ENCODE measurements around the gene HNF1A. TPM values are rescaled to one million over a fixed set of nuclear protein-coding genes. Genes with fewer than 3 reads are reported as not detected.

Gene HNF1A
- polyA plus RNA-seq, 3 donors = 0.03 TPM; not detected in 2

- TF ChIP-seq, protein P1, sequence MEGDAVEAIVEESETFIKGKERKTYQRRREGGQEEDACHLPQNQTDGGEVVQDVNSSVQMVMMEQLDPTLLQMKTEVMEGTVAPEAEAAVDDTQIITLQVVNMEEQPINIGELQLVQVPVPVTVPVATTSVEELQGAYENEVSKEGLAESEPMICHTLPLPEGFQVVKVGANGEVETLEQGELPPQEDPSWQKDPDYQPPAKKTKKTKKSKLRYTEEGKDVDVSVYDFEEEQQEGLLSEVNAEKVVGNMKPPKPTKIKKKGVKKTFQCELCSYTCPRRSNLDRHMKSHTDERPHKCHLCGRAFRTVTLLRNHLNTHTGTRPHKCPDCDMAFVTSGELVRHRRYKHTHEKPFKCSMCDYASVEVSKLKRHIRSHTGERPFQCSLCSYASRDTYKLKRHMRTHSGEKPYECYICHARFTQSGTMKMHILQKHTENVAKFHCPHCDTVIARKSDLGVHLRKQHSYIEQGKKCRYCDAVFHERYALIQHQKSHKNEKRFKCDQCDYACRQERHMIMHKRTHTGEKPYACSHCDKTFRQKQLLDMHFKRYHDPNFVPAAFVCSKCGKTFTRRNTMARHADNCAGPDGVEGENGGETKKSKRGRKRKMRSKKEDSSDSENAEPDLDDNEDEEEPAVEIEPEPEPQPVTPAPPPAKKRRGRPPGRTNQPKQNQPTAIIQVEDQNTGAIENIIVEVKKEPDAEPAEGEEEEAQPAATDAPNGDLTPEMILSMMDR (IDR thresholded peaks at IDR 0.05) = no peak
- peaks cover 45 to 76% of the 10 kb centered on the region in 2 donors for H3K36me3 ChIP-seq (replicated peaks in 1 of 2; ENCODE audit: control insufficient read depth in 1 of 2, insufficient read depth in 2 of 2, low read length in 2 of 2)
- H3K27ac Mint-ChIP-seq = peak overlapping the region in 2 of 7 donors; percentile 35 to 42
Observed at GRCh38 chr12:121004253-121004815, 26.0 kb downstream of the HNF1A start.

DNA sequence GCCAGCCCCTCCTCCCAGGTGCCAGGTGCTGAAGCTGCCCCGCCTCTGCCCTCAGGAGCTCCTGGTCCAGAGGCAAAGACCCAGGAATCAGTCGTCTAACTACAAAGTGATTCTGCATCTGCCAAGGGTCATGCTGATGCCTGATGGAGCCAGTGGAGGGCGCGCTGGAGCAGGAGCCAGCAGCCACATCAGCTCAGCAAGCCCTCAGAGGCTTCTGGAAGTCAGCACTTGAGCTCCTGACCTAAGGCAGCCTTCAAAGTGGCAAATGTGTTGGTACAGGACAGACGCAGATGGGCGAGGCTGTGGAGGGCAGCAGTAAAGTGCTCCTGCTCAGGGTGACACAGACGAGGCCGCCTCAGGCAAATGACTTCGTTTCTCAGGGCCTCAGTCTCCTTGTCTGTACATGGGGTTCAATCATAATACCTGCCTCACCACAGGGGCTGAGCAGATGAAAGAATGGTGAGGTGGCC is 27.0 kb downstream of the HNF1A start:
- DNase-seq = peak; percentile 25 to 56 (median 40)
- Mint-ChIP-seq H3K27ac (peak overlapping the region in 5 of 7 donors; percentile 26 to 71 (median 43)), H3K36me3 (peaks cover 59 to 85% of the 10 kb centered on the region in 2 donors), H3K27me3 (ENCODE audit: low read depth in 3 of 3) (peaks cover 0 to 4% (median 2%) of the 10 kb centered on the region in 3 donors), H3K4me1 (no peaks in the 10 kb centered on the region), H3K9me3 (peaks cover 0 to 1% (median 0%) of the 10 kb centered on the region in 7 donors), H3K4me3 (no peak overlapping the region)
- no peak overlapping the region for H3K9ac ChIP-seq (ENCODE audit: insufficient read depth, low read length, poor library complexity, severe bottlenecking)
- no peaks in the 10 kb centered on the region for H3K9me3 ChIP-seq (replicated peaks in 1 of 2; ENCODE audit: control insufficient read depth in 1 of 2, insufficient read depth in 1 of 2, low read length in 2 of 2)
- H3K36me3 ChIP-seq (replicated peaks in 1 of 2; ENCODE audit: control insufficient read depth in 1 of 2, insufficient read depth in 2 of 2, low read length in 2 of 2) = peaks cover 50 to 86% of the 10 kb centered on the region in 2 donors
- no peak overlapping the region for H2AFZ ChIP-seq (ENCODE audit: insufficient read depth, low read depth, low read length, poor library complexity, severe bottlenecking)
- H3K79me2 ChIP-seq (ENCODE audit: insufficient read depth, low read length) = no peaks in the 10 kb centered on the region
- TF ChIP-seq, protein P1 (IDR thresholded peaks at IDR 0.05) = peak; percentile 81
- no peaks in the 10 kb centered on the region for H3K4me1 ChIP-seq (ENCODE audit: control insufficient read depth in 1 of 2, insufficient read depth in 2 of 2, low read length in 2 of 2)
- WGBS (ENCODE audit: insufficient coverage) = 82% methylated on average over 9 of the region's 9 CpGs
- H3K4me2 ChIP-seq (replicated peaks; ENCODE audit: extremely low read depth, low read length, poor library complexity, severe bottlenecking) = no peak overlapping the region
- no peaks in the 10 kb centered on the region for H4K20me1 ChIP-seq (ENCODE audit: insufficient read depth, low read length)
- intact Hi-C loops (cut with micrococcal nuclease) = loop anchor here (5.0 to 10.0 kb wide), 3 partner anchors 52 to 229 kb away; no protein-coding TSS in a partner anchor
- H3K4me3 ChIP-seq (replicated peaks in 1 of 3; ENCODE audit: low read depth in 2 of 3, low read length in 3 of 3) = no peak overlapping the region
- no peak overlapping the region for H3K27ac ChIP-seq (ENCODE audit: low read depth in 1 of 2, low read length in 2 of 2)
- no peaks in the 10 kb centered on the region for H3K27me3 ChIP-seq (ENCODE audit: control insufficient read depth in 2 of 2, insufficient read depth in 2 of 2, low read length in 2 of 2)

More at GRCh38 chr12:121004253-121004815, 26.0 kb downstream of the HNF1A start:
- no peak overlapping the region for H3K27ac ChIP-seq (ENCODE audit: low read depth in 1 of 2, low read length in 2 of 2)
- no peak overlapping the region for H3K4me3 ChIP-seq (replicated peaks in 1 of 3; ENCODE audit: low read depth in 2 of 3, low read length in 3 of 3)
- no peak overlapping the region for H2AFZ ChIP-seq (ENCODE audit: insufficient read depth, low read depth, low read length, poor library complexity, severe bottlenecking)
- Mint-ChIP-seq H3K9me3 (peaks cover 0 to 1% (median 0%) of the 10 kb centered on the region in 7 donors), H3K36me3 (peaks cover 49 to 75% of the 10 kb centered on the region in 2 donors), H3K4me1 (peaks cover 1% of the 10 kb centered on the region), H3K27me3 (ENCODE audit: low read depth in 3 of 3) (peaks cover 1 to 4% (median 2%) of the 10 kb centered on the region in 3 donors), H3K4me3 (no peak overlapping the region)
- intact Hi-C loops (cut with micrococcal nuclease) = loop anchor here in 1 of 2 donors (10.0 kb wide), 1 partner anchor 230 kb away; no protein-coding TSS in a partner anchor
- no peaks in the 10 kb centered on the region for H4K20me1 ChIP-seq (ENCODE audit: insufficient read depth, low read length)
- no peaks in the 10 kb centered on the region for H3K27me3 ChIP-seq (ENCODE audit: control insufficient read depth in 2 of 2, insufficient read depth in 2 of 2, low read length in 2 of 2)
- no peak overlapping the region for H3K4me2 ChIP-seq (replicated peaks; ENCODE audit: extremely low read depth, low read length, poor library complexity, severe bottlenecking)
- no peak overlapping the region for H3K9ac ChIP-seq (ENCODE audit: insufficient read depth, low read length, poor library complexity, severe bottlenecking)
- H3K9me3 ChIP-seq (replicated peaks in 1 of 2; ENCODE audit: control insufficient read depth in 1 of 2, insufficient read depth in 1 of 2, low read length in 2 of 2) = no peaks in the 10 kb centered on the region
- no peaks in the 10 kb centered on the region for H3K4me1 ChIP-seq (ENCODE audit: control insufficient read depth in 1 of 2, insufficient read depth in 2 of 2, low read length in 2 of 2)
- DNase-seq = no peak
- 88% methylated on average over 10 of the region's 16 CpGs for WGBS (ENCODE audit: insufficient coverage)
- H3K79me2 ChIP-seq (ENCODE audit: insufficient read depth, low read length) = no peaks in the 10 kb centered on the region

Measured in CD14-positive monocyte (primary cell).